ENCODE results near the gene KLC4.

- TF ChIP-seq ZNF274 (IDR thresholded peaks at IDR 0.05; ENCODE audit: low read depth, low read length), result no peak
- TF ChIP-seq YY1 (IDR thresholded peaks at IDR 0.05; ENCODE audit: insufficient read depth, insufficient read length), result no peak
Measured at GRCh38 chr6:43026365-43026764, 33.1 kb upstream of the KLC4 start.
